HEK293 (cell line): ENCODE data around the gene TEDC2.

Experiments
- EGR2 ChIP-seq: fragments of 450-650 bp; formaldehyde crosslinking; IDR thresholded peaks from 2 replicates; pipeline ENCODE4 v1.5.1; 2016; ENCODE audit warnings: low read depth, missing biosample characterization, missing genetic modification characterization
- GLIS2 ChIP-seq: fragments of 450-650 bp; formaldehyde crosslinking; IDR thresholded peaks from 2 replicates; pipeline ENCODE4 v1.5.1; 2016; ENCODE audit warnings: missing biosample characterization, missing genetic modification characterization
- HOXA7 ChIP-seq: sonication (generic); formaldehyde crosslinking; IDR thresholded peaks from 2 replicates; pipeline ENCODE4 v1.8.1; 2022; ENCODE audit warnings: missing genetic modification reagents, borderline replicate concordance
- HOXD13 ChIP-seq: sonication (generic); formaldehyde crosslinking; IDR thresholded peaks from 2 replicates; pipeline ENCODE4 v1.8.0; 2022; ENCODE audit warnings: missing genetic modification reagents, borderline replicate concordance
- MYNN ChIP-seq: fragments of 450-650 bp; formaldehyde crosslinking; IDR thresholded peaks from 2 replicates; pipeline ENCODE4 v1.5.1; 2016; ENCODE audit warnings: missing biosample characterization, missing genetic modification characterization, borderline replicate concordance
- PRDM4 ChIP-seq: fragments of 450-650 bp; formaldehyde crosslinking; IDR thresholded peaks from 2 replicates; pipeline ENCODE4 v1.5.1; 2017; ENCODE audit warnings: missing biosample characterization, missing genetic modification characterization
- TSHZ1 ChIP-seq: fragments of 450-650 bp; formaldehyde crosslinking; IDR thresholded peaks from 2 replicates; pipeline ENCODE4 v1.5.1; 2016; ENCODE audit warnings: missing biosample characterization, missing genetic modification characterization, borderline replicate concordance
- ZBTB11 ChIP-seq: fragments of 450-650 bp; formaldehyde crosslinking; conservative IDR thresholded peaks from 2 replicates; pipeline ENCODE4 v1.5.1; 2016; ENCODE audit warnings: low read depth, missing biosample characterization, missing genetic modification characterization
- ZBTB20 ChIP-seq: fragments of 450-650 bp; formaldehyde crosslinking; IDR thresholded peaks from 2 replicates; pipeline ENCODE4 v1.5.1; 2016; ENCODE audit warnings: missing biosample characterization, missing genetic modification characterization
- ZBTB49 ChIP-seq: fragments of 450-650 bp; formaldehyde crosslinking; IDR thresholded peaks from 2 replicates; pipeline ENCODE4 v1.5.1; 2016; ENCODE audit warnings: missing biosample characterization, missing genetic modification characterization, low read depth
- ZFP37 ChIP-seq: fragments of 450-650 bp; formaldehyde crosslinking; IDR thresholded peaks from 2 replicates; pipeline ENCODE4 v1.5.1; 2016; ENCODE audit warnings: missing biosample characterization, missing genetic modification characterization
- ZNF174 ChIP-seq: fragments of 450-650 bp; formaldehyde crosslinking; IDR thresholded peaks from 2 replicates; pipeline ENCODE4 v1.5.0; 2017; ENCODE audit warnings: missing biosample characterization, mild to moderate bottlenecking, missing genetic modification characterization
- ZNF23 ChIP-seq: fragments of 450-650 bp; formaldehyde crosslinking; IDR thresholded peaks from 2 replicates; pipeline ENCODE4 v1.5.1; 2016; ENCODE audit warnings: missing biosample characterization, missing genetic modification characterization, borderline replicate concordance
- ZNF26 ChIP-seq: fragments of 450-650 bp; formaldehyde crosslinking; IDR thresholded peaks from 2 replicates; pipeline ENCODE4 v1.5.1; 2016; ENCODE audit warnings: missing biosample characterization, missing genetic modification characterization
- ZNF274 ChIP-seq, 2 experiments: fragments of 200-500 bp in 1 of 2; fragments of 450-650 bp in 1 of 2; sonication (Bioruptor generic) in 1 of 2; formaldehyde crosslinking in 1 of 2; IDR thresholded peaks; 2 replicates each; pipeline versions ENCODE4 v1.5.1 to v1.6.1; 2014 to 2016; ENCODE audit warnings: borderline replicate concordance in 1 of 2, inconsistent platforms in 1 of 2, low read length in 1 of 2, missing biosample characterization in 1 of 2, missing genetic modification characterization in 1 of 2
- ZNF324 ChIP-seq: fragments of 450-650 bp; formaldehyde crosslinking; IDR thresholded peaks from 2 replicates; pipeline ENCODE4 v1.5.1; 2016; ENCODE audit warnings: missing biosample characterization, missing genetic modification characterization
- ZNF341 ChIP-seq: fragments of 450-650 bp; formaldehyde crosslinking; IDR thresholded peaks from 2 replicates; pipeline ENCODE4; 2016; ENCODE audit warnings: low read depth, missing biosample characterization, missing genetic modification characterization
- ZNF416 ChIP-seq: fragments of 450-650 bp; formaldehyde crosslinking; IDR thresholded peaks from 2 replicates; pipeline ENCODE4 v1.5.1; 2016; ENCODE audit warnings: missing biosample characterization, missing genetic modification characterization
- ZNF473 ChIP-seq: fragments of 450-650 bp; formaldehyde crosslinking; IDR thresholded peaks from 2 replicates; pipeline ENCODE4 v1.5.1; 2017; ENCODE audit warnings: missing biosample characterization, missing genetic modification characterization
- ZNF621 ChIP-seq: fragments of 450-650 bp; formaldehyde crosslinking; IDR thresholded peaks from 2 replicates; pipeline ENCODE4 v1.5.1; 2017; ENCODE audit warnings: missing biosample characterization, missing genetic modification characterization
- ZNF629 ChIP-seq: fragments of 450-650 bp; formaldehyde crosslinking; IDR thresholded peaks from 2 replicates; pipeline ENCODE4 v1.5.1; 2017; ENCODE audit warnings: missing biosample characterization, missing genetic modification characterization
- ZNF677 ChIP-seq: fragments of 450-650 bp; IDR thresholded peaks from 2 replicates; pipeline ENCODE4 v1.5.0; 2018; ENCODE audit warnings: missing biosample characterization, mild to moderate bottlenecking, missing genetic modification characterization, moderate library complexity
- ZNF791 ChIP-seq: fragments of 450-650 bp; formaldehyde crosslinking; IDR thresholded peaks from 2 replicates; pipeline ENCODE4 v1.5.1; 2016; ENCODE audit warnings: missing biosample characterization, missing genetic modification characterization
- ZSCAN5A ChIP-seq: fragments of 450-650 bp; formaldehyde crosslinking; IDR thresholded peaks from 2 replicates; pipeline ENCODE4 v1.5.1; 2016; ENCODE audit warnings: missing biosample characterization, missing genetic modification characterization

Gene TEDC2

GRCh38 chr16:2467528-2468232, 7.8 kb downstream of the TEDC2 start (continued):
- TF ChIP-seq ZNF629 (tag by site-specific recombination) (peak; percentile 94), HOXA7 (no peak), ZBTB20 (tag by site-specific recombination) (0 out of 2 replicates have a peak, but pooled peaks have one; percentile 16), ZSCAN5A (no peak), MYNN (no peak), PRDM4 (tag by site-specific recombination) (no peak), ZNF341 (tag by site-specific recombination) (0 out of 2 replicates have a peak, but pooled peaks have one; percentile 6), ZNF621 (no peak), ZNF26 (tag by site-specific recombination) (no peak), ZNF791 (tag by site-specific recombination) (no peak), HOXD13 (CRISPR knock-in tag) (no peak), ZNF274 (IDR thresholded peaks at IDR 0.05; ENCODE audit: low read length) (no peak), ZNF274 (tag by site-specific recombination; IDR thresholded peaks at IDR 0.05; ENCODE audit: borderline replicate concordance) (no peak), ZNF416 (tag by site-specific recombination) (no peak), ZBTB11 (tag by site-specific recombination) (no peak), ZNF677 (peak; percentile 64; the same call in 1 of the 2 replicates), ZNF324 (tag by site-specific recombination) (no peak; the same call in 1 of the 2 replicates), ZNF174 (tag by site-specific recombination) (no peak), EGR2 (peak; percentile 82), GLIS2 (tag by site-specific recombination) (peak; percentile 62; the same call in 1 of the 2 replicates), ZBTB49 (tag by site-specific recombination) (no peak), ZFP37 (tag by site-specific recombination) (no peak), ZNF23 (tag by site-specific recombination) (no peak), TSHZ1 (tag by site-specific recombination) (no peak), ZNF473 (tag by site-specific recombination) (no peak)
